Suppressor macrophage treated with lipopolysaccharide for 1 hour (primary cell): ENCODE measurements around the gene OR51B4.
"Not testable (repeated sequence)": the region's sequence is repeated elsewhere in the genome, so short reads cannot be mapped to it uniquely, and the experiment has no call there.

Experiments used
- DNase-seq, 3 donors: peaks; one replicate each; pipeline ENCODE4 v3.0.0-alpha.2; 2020 to 2022

The OR51B4 gene

GRCh38 chr11:5272395-5273017 lies 29.2 kb downstream of the OR51B4 start:
- DNase-seq = no peak

- DNase-seq = no peak
These were observed 32.0 kb downstream of the OR51B4 start, which contains the start of gene HBE1 for GRCh38 chr11:5269715-5270147. Gene HBE1 (minus strand): TSS chr11:5269945. CDS start chr11:5269890, 55 bp downstream.

- DNase-seq = no peak
These were observed 34.6 kb downstream of the OR51B4 start for GRCh38 chr11:5267033-5267563.

- DNase-seq = no peak
These were observed 35.1 kb downstream of the OR51B4 start for GRCh38 chr11:5266609-5267008.

GRCh38 chr11:5265832-5266231 lies 35.9 kb downstream of the OR51B4 start:
- DNase-seq = no peak

GRCh38 chr11:5258543-5259262 lies 43.0 kb downstream of the OR51B4 start:
- no peak for DNase-seq

- no peak for DNase-seq
These were observed 44.5 kb downstream of the OR51B4 start for GRCh38 chr11:5257296-5257695.

GRCh38 chr11:5254646-5255413 lies 46.9 kb downstream of the OR51B4 start, which contains the start of gene HBG2:
Gene HBG2 (minus strand): TSS chr11:5254781. CDS start chr11:5254728, 53 bp downstream.
- not testable (repeated sequence) for DNase-seq

GRCh38 chr11:5254023-5254422 lies 47.7 kb downstream of the OR51B4 start:
- DNase-seq = not testable (repeated sequence)

- not testable (repeated sequence) for DNase-seq
These were observed 48.3 kb downstream of the OR51B4 start for GRCh38 chr11:5253440-5253839.

GRCh38 chr11:5252919-5253265 lies 48.9 kb downstream of the OR51B4 start:
- DNase-seq = no peak

- no peak for DNase-seq
These were observed 49.4 kb downstream of the OR51B4 start for GRCh38 chr11:5252192-5252918.

- no peak for DNase-seq
These were observed 50.0 kb downstream of the OR51B4 start for GRCh38 chr11:5251746-5252145.
